Aorta (tissue), 5 donors: ENCODE data around the gene C13orf42. TPM values are rescaled to one million over a fixed set of nuclear protein-coding genes. Genes with fewer than 3 reads are reported as not detected.

Experiments
- ATAC-seq: fragments of 200-7000 bp; cut with Tn5 transposase; one replicate; pipeline ENCODE4 v1.9.1; 2022; ENCODE audit warnings: moderate library complexity; ENCODE audit not compliant: low FRiP score
- DNase-seq, 2 donors: peaks; one replicate each; pipeline ENCODE4 v3.0.0-alpha.2; 2020
- H3K27ac ChIP-seq, 2 donors: one replicate each; pipeline ENCODE4 v1.5.1; 2013; ENCODE audit warnings: low read length in 2 of 2, mild to moderate bottlenecking in 2 of 2, moderate library complexity in 2 of 2, control low read depth in 1 of 2, inconsistent platforms in 1 of 2, low read depth in 1 of 2
- H3K27me3 ChIP-seq, 2 donors: one replicate each; pipeline ENCODE4 v1.6.1; 2013; ENCODE audit warnings: control low read depth in 1 of 2, low read length in 1 of 2, mild to moderate bottlenecking in 1 of 2, moderate library complexity in 1 of 2; ENCODE audit not compliant: insufficient read depth in 2 of 2, control insufficient read depth in 1 of 2
- H3K36me3 ChIP-seq, 2 donors: one replicate each; pipeline ENCODE4 v1.6.1; 2013; ENCODE audit warnings: control low read depth in 1 of 2, low read length in 1 of 2, mild to moderate bottlenecking in 1 of 2; ENCODE audit not compliant: insufficient read depth in 2 of 2, control insufficient read depth in 1 of 2
- H3K4me1 ChIP-seq, 2 donors: one replicate each; pipeline ENCODE4 v1.6.1; 2013; ENCODE audit warnings: low read length in 2 of 2, control low read depth in 1 of 2, mild to moderate bottlenecking in 1 of 2, moderate library complexity in 1 of 2; ENCODE audit not compliant: insufficient read depth in 2 of 2, control insufficient read depth in 1 of 2
- H3K4me3 ChIP-seq, 2 donors: one replicate each; pipeline ENCODE4 v1.5.1; 2013; ENCODE audit warnings: low read length in 2 of 2, control low read depth in 1 of 2, mild to moderate bottlenecking in 1 of 2
- H3K9me3 ChIP-seq: one replicate; pipeline ENCODE4 v1.6.1; 2013; ENCODE audit warnings: mild to moderate bottlenecking, low read length; ENCODE audit not compliant: control insufficient read depth
- WGBS, 2 donors: extraction: QIAGEN DNeasy Blood & Tissue Kit; methylation state at CpG; one replicate each; pipeline ENCODE4 v1.1.7; 2013; 5-methylcytosine and 5-hydroxymethylcytosine counted together
- intact Hi-C, 2 donors: fragments of 100-400 bp; cut with DNase I; formaldehyde crosslinking; loops; one replicate each; pipeline versions ENCODE4 v1.14.2 to v1.15.0; 2022
- polyA plus RNA-seq, 2 donors: library from polyadenylated mRNA; stranded (reverse); fragments of 200-250 nt; gene quantifications; one replicate each; pipeline ENCODE4 v1.2.3, GENCODE V29; 2013
- total RNA-seq, 2 donors: library from RNA; stranded (reverse); fragmentation: NEBNext Ultra II Directional; extraction: Animal tissue kit (Norgen Biotek cat#: 25700); gene quantifications; one replicate each; pipeline ENCODE4 v1.2.1, GENCODE V29; 2021
- donor health status: healthy with polysubstance abuse.
- donor health status: Bipolar disorder and iron deficiency.
- donor health status: DM: no; HTN: no; CAD: no.
- donor health status: DM: no; HTN: no; CAD: no.
- donor health status: DM: yes; HTN: yes; CAD: no.

C13orf42 gene
- total and polyA plus RNA-seq, 4 donors: not detected

DNA sequence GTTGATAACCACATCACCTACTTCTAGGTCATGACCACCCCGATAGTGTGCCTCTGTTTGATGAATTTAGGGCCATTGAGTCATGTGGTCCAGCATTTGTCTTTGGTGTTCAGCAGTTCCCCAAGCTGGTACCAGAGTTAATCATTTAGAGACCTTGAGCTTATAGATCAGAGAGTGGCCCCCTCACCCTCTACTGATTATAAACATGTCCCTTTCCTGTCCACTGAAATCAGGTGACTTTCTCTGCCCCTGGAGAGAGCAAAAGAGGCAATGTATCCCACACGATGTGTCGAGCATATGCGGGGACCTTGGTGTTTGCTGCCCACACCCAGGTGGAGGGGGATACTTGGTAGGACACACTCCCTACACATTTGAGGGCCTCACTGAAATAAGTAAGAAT, 46.3 kb downstream of the C13orf42 start:
- Histone ChIP-seq H3K27me3 (no peaks in the 10 kb centered on the region), H3K4me1 (no peaks in the 10 kb centered on the region), H3K36me3 (no peaks in the 10 kb centered on the region), H3K27ac (no peak overlapping the region), H3K9me3 (no peaks in the 10 kb centered on the region), H3K4me3 (no peak overlapping the region)
- DNase-seq (no peak), ATAC-seq (no peak)
- intact Hi-C loops: loop anchor here in 1 of 2 donors (10.0 kb wide), 1 partner anchor 1090 kb away; no protein-coding TSS in a partner anchor
- 90 to 91% methylated on average over 4 of the region's 4 CpGs for WGBS, 2 donors

DNA sequence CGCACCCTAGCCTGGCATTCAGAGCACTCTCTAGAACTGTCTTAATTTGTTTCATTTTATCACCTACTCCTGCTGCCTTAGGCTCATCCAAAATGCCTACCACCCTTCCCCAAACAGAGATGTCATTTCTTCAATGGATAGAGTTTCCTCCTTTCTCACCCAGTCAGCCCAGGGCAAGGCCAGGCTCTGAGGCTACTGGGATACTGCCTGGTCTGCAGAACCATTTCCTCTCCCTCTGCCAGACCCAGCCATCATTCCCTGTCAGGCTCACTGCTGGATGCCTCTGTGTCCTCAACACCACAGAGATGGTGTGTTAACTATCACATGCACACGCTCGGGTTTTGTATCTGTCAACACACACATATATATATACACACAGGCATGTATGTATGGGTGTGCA, 47.2 kb downstream of the C13orf42 start:
- Histone ChIP-seq H3K9me3 (no peaks in the 10 kb centered on the region), H3K36me3 (no peaks in the 10 kb centered on the region), H3K4me1 (no peaks in the 10 kb centered on the region), H3K27me3 (no peaks in the 10 kb centered on the region), H3K27ac (no peak overlapping the region), H3K4me3 (no peak overlapping the region)
- no peak for ATAC-seq
- WGBS, 2 donors: 90 to 91% methylated on average over 3 of the region's 3 CpGs
- no peak for DNase-seq
- intact Hi-C loops: loop anchor here in 1 of 2 donors (10.0 kb wide), 1 partner anchor 1089 kb away; no protein-coding TSS in a partner anchor

DNA sequence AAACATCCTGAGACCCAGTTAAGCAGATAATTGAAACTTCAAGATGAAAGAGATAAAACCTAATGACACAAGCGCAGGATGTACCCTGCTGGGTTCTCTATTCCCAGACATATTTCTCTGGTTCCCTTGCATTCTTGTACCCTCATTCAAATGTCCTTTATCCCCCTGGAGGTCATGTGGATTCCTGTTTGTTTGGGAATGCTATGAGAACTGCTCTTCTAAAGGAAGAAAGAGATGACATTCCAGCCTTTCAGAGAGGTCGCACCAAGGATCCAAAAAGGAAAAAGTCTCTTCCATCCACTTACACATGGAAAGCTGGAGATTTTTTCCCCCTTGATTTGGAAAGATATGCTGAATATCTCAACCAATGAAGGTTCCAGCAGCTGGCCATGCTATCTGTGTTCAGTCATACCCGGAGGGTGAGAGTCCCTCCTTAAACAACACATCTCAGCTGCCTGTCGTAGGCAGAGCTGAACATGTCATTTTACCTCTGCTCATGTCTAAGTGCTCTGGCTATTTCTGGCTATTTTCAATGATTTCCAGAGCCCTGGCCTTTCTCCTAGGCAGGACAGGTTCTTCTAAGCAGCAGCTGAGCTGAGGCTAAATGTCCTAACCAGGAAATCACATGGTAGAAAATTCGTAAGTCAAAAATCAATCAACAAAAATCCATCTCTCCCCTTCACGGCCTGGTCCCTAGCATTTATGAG, 52.5 kb downstream of the C13orf42 start:
- ATAC-seq: no peak
- 87 to 91% methylated on average over 6 of the region's 6 CpGs for WGBS, 2 donors
- Histone ChIP-seq H3K27me3 (no peaks in the 10 kb centered on the region), H3K36me3 (no peaks in the 10 kb centered on the region), H3K4me1 (no peaks in the 10 kb centered on the region), H3K9me3 (no peaks in the 10 kb centered on the region), H3K4me3 (no peak overlapping the region), H3K27ac (no peak overlapping the region)
- DNase-seq: no peak
- intact Hi-C loops: no loop called here

DNA sequence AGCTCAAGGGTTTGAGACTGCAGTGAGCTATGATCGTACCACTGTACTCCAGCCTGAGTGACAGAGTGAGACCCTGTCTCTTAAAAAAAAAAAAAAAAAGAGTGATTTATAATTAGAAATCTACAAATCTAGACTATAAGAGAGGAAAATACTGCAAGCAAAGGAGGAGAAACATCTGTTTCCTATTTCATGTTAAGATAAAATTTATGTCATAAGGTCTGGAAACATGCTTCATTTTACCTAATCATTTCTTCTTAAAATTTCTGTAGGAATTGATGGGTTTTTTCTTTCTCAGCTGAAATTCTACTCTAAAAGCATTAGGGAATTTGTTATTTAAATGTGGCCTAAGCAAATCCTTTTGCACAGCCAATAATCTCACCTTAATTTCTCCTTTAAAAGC, 53.2 kb downstream of the C13orf42 start:
- H3K4me1 ChIP-seq: no peaks in the 10 kb centered on the region
- H3K9me3 ChIP-seq: no peaks in the 10 kb centered on the region
- no peaks in the 10 kb centered on the region for H3K27me3 ChIP-seq
- intact Hi-C loops: no loop called here
- H3K4me3 ChIP-seq: no peak overlapping the region
- no peak overlapping the region for H3K27ac ChIP-seq
- WGBS, 2 donors: 90 to 100% methylated on average over 1 of the region's 1 CpG
- no peak for ATAC-seq
- DNase-seq: no peak
- no peaks in the 10 kb centered on the region for H3K36me3 ChIP-seq

DNA sequence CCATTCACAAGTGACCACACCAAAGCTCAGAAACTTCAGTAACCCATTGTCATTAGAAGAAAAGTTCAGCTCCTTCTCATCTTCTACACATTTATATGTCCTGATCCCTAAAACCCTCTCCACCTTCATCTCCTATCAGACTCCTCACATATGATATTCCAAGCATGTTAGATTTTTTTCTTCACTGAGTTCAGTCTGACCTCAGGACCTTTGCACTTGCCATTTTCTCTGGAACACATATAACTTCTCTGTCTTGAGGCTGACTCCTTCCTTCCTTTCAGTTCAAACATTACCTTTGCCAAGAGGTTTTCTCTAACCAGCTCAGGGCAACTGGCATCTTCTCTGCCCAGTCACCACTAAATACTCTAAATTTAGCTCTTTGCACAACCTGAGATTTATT, 54.1 kb downstream of the C13orf42 start:
- H3K9me3 ChIP-seq: no peaks in the 10 kb centered on the region
- no peak overlapping the region for H3K27ac ChIP-seq
- ATAC-seq (no peak), DNase-seq (no peak)
- H3K4me1 ChIP-seq: no peaks in the 10 kb centered on the region
- no peaks in the 10 kb centered on the region for H3K36me3 ChIP-seq
- intact Hi-C loops: no loop called here
- no peak overlapping the region for H3K4me3 ChIP-seq
- no peaks in the 10 kb centered on the region for H3K27me3 ChIP-seq

DNA sequence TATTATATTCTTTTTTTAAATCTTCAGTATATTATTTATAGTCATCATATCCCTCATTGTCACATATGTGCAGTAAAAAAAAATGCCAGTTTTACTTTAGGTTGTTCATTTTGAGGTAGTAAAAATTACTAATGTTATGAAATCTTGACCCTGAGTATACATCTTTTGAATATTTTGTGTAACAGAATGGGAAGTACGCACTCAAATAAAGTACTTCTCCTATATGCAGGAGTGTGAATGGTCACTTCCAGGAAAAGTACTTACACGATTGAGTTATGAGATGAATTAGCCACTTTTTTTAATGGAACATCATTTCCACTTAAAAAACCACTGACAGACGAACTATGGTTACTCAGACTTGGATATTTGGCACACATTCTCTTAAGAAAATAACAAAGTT, 58.5 kb downstream of the C13orf42 start:
- Histone ChIP-seq H3K4me3 (no peak overlapping the region), H3K36me3 (no peaks in the 10 kb centered on the region), H3K4me1 (no peaks in the 10 kb centered on the region), H3K27ac (no peak overlapping the region), H3K9me3 (no peaks in the 10 kb centered on the region), H3K27me3 (no peaks in the 10 kb centered on the region)
- DNase-seq (no peak), ATAC-seq (no peak)
- WGBS, 2 donors: 28 to 30% methylated on average over 3 of the region's 3 CpGs
- intact Hi-C loops: no loop called here

DNA sequence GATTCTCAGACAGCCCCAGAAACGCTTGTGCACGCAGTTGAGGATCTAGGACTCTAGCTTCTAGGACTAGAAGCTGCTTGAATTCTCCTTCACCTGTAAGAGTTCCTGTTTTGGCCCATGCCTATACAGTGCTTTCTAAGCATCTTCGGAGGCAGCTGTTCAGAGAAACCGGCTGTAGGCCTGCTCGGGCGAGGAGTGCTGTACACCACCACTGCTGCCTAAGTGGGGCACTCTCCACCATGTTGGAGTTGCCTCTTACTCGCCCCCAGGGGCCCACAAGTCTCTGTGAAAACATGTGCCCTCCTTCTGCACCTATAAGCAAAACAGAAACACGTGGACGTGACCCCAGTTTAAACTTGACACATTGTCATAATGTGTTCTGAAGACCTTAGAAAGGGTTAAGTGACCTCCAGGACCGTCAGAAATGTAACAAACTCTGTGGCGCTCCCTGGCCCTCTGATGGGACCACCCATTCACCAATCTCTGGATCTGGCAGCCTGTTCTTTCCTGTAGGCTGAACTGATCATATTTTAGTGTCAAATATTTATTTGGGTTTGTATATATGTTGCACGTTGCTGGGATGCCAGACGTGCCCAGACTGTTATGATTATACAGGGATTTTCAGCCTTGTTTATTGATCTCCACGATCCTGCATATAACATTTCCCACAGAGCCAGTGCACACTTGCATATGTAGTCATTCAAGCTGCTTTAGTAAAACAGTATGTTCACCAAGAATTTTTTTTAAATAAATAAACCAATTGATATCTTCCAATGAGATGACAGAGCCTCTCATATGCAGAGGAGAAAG, 60.8 kb downstream of the C13orf42 start:
- Histone ChIP-seq H3K9me3 (no peaks in the 10 kb centered on the region), H3K4me3 (no peak overlapping the region), H3K36me3 (no peaks in the 10 kb centered on the region), H3K4me1 (no peaks in the 10 kb centered on the region), H3K27ac (no peak overlapping the region), H3K27me3 (no peaks in the 10 kb centered on the region)
- no peak for DNase-seq
- intact Hi-C loops: no loop called here
- 84 to 87% methylated on average over 14 of the region's 14 CpGs for WGBS, 2 donors
- no peak for ATAC-seq

DNA sequence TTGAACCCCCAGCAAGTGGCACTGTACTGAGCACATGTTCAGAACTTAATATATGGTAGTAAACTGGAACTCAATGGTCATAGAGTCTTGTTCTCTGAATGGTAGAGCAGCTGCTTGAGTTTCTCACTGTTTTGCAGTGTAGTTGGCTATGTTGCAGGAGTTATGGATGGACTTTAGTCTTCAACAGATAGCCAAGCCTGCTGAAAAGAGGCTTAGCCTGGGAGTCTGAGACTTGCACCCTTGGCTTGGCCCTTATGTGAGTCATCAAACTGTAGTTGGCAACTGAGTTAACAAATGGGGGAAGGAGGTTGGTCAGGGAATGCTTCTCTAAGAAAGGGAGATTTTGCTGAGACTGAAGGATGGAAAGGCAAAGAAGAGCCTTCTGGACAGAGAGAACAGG, 62.5 kb downstream of the C13orf42 start:
- no peaks in the 10 kb centered on the region for H3K27me3 ChIP-seq
- DNase-seq (no peak), ATAC-seq (no peak)
- no peaks in the 10 kb centered on the region for H3K36me3 ChIP-seq
- no peaks in the 10 kb centered on the region for H3K4me1 ChIP-seq
- H3K27ac ChIP-seq: no peak overlapping the region
- intact Hi-C loops: no loop called here
- no peak overlapping the region for H3K4me3 ChIP-seq
- no peaks in the 10 kb centered on the region for H3K9me3 ChIP-seq

DNA sequence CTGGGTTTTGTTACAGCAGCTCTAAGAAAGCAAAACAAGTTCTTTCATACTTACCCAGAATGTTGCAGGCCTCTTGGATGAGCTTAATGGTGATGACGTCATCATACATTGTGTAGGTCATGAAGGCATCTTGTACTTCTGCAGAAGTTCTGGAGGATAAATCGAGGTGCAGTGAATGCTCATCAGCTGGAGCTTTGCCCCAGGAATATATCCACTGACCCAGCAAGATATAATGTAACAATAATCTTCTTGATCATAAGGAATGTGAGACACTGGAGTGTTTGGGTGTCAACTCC, 63.0 kb downstream of the C13orf42 start:
- WGBS, 2 donors: 93 to 95% methylated on average over 2 of the region's 2 CpGs
- no peaks in the 10 kb centered on the region for H3K27me3 ChIP-seq
- no peaks in the 10 kb centered on the region for H3K9me3 ChIP-seq
- no peak overlapping the region for H3K27ac ChIP-seq
- intact Hi-C loops: no loop called here
- no peaks in the 10 kb centered on the region for H3K4me1 ChIP-seq
- H3K4me3 ChIP-seq: no peak overlapping the region
- ATAC-seq: no peak
- no peak for DNase-seq
- no peaks in the 10 kb centered on the region for H3K36me3 ChIP-seq
